AG09309 (cell line): ENCODE data around the gene TRIM67.

Experiments
- DNase-seq: peaks from one replicate; pipeline ENCODE4 v3.0.0-alpha.2; 2010; ENCODE audit warnings: low read depth
- H3K4me3 ChIP-seq: 2 replicates; pipeline ENCODE4 v1.5.1; 2011; ENCODE audit warnings: mild to moderate bottlenecking, low read depth, low read length, moderate library complexity; ENCODE audit not compliant: control insufficient read depth
- CTCF ChIP-seq: IDR thresholded peaks from 2 replicates; pipeline ENCODE4 v1.5.1; 2011; ENCODE audit warnings: mild to moderate bottlenecking, low read depth, low read length, inconsistent platforms; ENCODE audit not compliant: insufficient read depth, control insufficient read depth; ENCODE audit errors: missing control alignments

The TRIM67 gene

GRCh38 chr1:231194476-231194842 lies 32.6 kb downstream of the TRIM67 start:
- TF ChIP-seq CTCF: no peak
- DNase-seq: no peak
- no peak overlapping the region for H3K4me3 ChIP-seq

GRCh38 chr1:231194843-231195516 lies 33.1 kb downstream of the TRIM67 start:
- H3K4me3 ChIP-seq: no peak overlapping the region
- TF ChIP-seq CTCF: no peak
- DNase-seq: no peak

- TF ChIP-seq CTCF: no peak
- DNase-seq: no peak
- H3K4me3 ChIP-seq: no peak overlapping the region
Observed at GRCh38 chr1:231196307-231196706, 34.4 kb downstream of the TRIM67 start.

GRCh38 chr1:231196728-231197127 lies 34.9 kb downstream of the TRIM67 start:
- no peak for DNase-seq
- no peak overlapping the region for H3K4me3 ChIP-seq
- TF ChIP-seq CTCF: no peak

GRCh38 chr1:231199868-231200267 lies 38.0 kb downstream of the TRIM67 start:
- H3K4me3 ChIP-seq: no peak overlapping the region
- TF ChIP-seq CTCF: no peak
- DNase-seq: no peak

- TF ChIP-seq CTCF: no peak
- no peak overlapping the region for H3K4me3 ChIP-seq
- no peak for DNase-seq
Observed at GRCh38 chr1:231200388-231201031, 38.7 kb downstream of the TRIM67 start.
